Loucy (cell line): ENCODE measurements around the gene BRSK2.

Experiments
- H2AFZ ChIP-seq: fragments of 200-600 bp; sonication (generic); 2 replicates; pipeline ENCODE4 v1.6.0; 2016; ENCODE audit warnings: antibody characterized with exemption, mild to moderate bottlenecking, low read length, moderate library complexity
- H3F3A ChIP-seq: fragments of 200-600 bp; 2 replicates; pipeline ENCODE4 v1.6.0; 2016; ENCODE audit warnings: antibody characterized with exemption, low read depth, mild to moderate bottlenecking
- H3K27me3 ChIP-seq: fragments of 200-600 bp; sonication (generic); 2 replicates; pipeline ENCODE4 v1.6.1; 2014; ENCODE audit warnings: low read length, mild to moderate bottlenecking; ENCODE audit not compliant: insufficient read depth, poor library complexity, severe bottlenecking
- H3K36me3 ChIP-seq: fragments of 200-600 bp; sonication (generic); 2 replicates; pipeline ENCODE4 v1.6.1; 2016; ENCODE audit warnings: low read length; ENCODE audit not compliant: insufficient read depth
- H3K4me1 ChIP-seq: fragments of 200-600 bp; sonication (generic); 2 replicates; pipeline ENCODE4 v1.5.1; 2014; ENCODE audit warnings: low read length, mild to moderate bottlenecking; ENCODE audit not compliant: insufficient read depth, poor library complexity, severe bottlenecking
- H3K4me2 ChIP-seq: fragments of 200-600 bp; sonication (generic); 2 replicates; pipeline ENCODE4 v1.6.0; 2014; ENCODE audit warnings: antibody characterized with exemption, low read length, low read depth, mild to moderate bottlenecking; ENCODE audit not compliant: poor library complexity, severe bottlenecking
- H3K4me3 ChIP-seq: fragments of 200-600 bp; sonication (generic); 2 replicates; pipeline ENCODE4 v1.5.1; 2014; ENCODE audit warnings: low read length, mild to moderate bottlenecking, mixed read lengths; ENCODE audit not compliant: poor library complexity, severe bottlenecking
- H3K79me2 ChIP-seq: fragments of 200-600 bp; sonication (generic); 2 replicates; pipeline ENCODE4 v1.6.1; 2014; ENCODE audit warnings: low read length; ENCODE audit not compliant: insufficient read depth
- H3K9ac ChIP-seq: fragments of 200-600 bp; sonication (generic); 2 replicates; pipeline ENCODE4 v1.6.0; 2014; ENCODE audit warnings: mild to moderate bottlenecking, low read depth, low read length, moderate library complexity; ENCODE audit not compliant: poor library complexity, severe bottlenecking
- H3K9me2 ChIP-seq: fragments of 200-600 bp; sonication (generic); replicated peaks from 2 replicates; pipeline ENCODE4 v1.6.1; 2016; ENCODE audit warnings: low read depth, low read length, mixed read lengths
- H3K9me3 ChIP-seq: fragments of 200-600 bp; sonication (generic); 2 replicates; pipeline ENCODE4 v1.6.1; 2014; ENCODE audit warnings: mild to moderate bottlenecking, antibody characterized with exemption, low read length, low read depth; ENCODE audit not compliant: insufficient read depth
- H4K20me1 ChIP-seq: fragments of 200-600 bp; sonication (generic); 2 replicates; pipeline ENCODE4 v1.6.0; 2014; ENCODE audit warnings: antibody characterized with exemption, low read length, mild to moderate bottlenecking; ENCODE audit not compliant: insufficient read depth, poor library complexity, severe bottlenecking
- EZH2phosphoT487 ChIP-seq: fragments of 200-600 bp; IDR thresholded peaks from 2 replicates; pipeline ENCODE4 v1.6.1; 2018; ENCODE audit warnings: antibody characterized with exemption, mild to moderate bottlenecking, moderate library complexity, borderline replicate concordance
- TF ChIP-seq, protein P1 (sequence below): fragments of 200-600 bp; sonication (generic); conservative IDR thresholded peaks from 2 replicates; pipeline ENCODE4 v1.5.1; 2014; ENCODE audit warnings: mild to moderate bottlenecking, antibody characterized with exemption, low read length

BRSK2 gene

DNA sequence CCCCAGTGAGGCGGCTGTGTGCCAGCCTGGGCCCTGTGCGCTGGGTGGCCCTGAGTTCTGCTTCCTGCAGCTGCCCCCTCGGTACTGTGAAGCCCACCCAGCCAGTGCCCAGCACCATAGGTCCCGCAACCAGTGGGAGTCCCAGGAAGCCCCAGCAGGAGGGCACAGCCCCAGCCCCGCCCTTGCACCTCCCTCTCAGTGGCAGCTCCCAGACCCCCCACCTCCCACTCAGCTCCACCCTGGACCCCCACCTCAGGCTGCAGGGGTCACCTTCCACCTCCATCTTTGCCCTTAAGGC, 66.0 kb downstream of the BRSK2 start:
- TF ChIP-seq EZH2phosphoT487 = no peak
- TF ChIP-seq, protein P1, sequence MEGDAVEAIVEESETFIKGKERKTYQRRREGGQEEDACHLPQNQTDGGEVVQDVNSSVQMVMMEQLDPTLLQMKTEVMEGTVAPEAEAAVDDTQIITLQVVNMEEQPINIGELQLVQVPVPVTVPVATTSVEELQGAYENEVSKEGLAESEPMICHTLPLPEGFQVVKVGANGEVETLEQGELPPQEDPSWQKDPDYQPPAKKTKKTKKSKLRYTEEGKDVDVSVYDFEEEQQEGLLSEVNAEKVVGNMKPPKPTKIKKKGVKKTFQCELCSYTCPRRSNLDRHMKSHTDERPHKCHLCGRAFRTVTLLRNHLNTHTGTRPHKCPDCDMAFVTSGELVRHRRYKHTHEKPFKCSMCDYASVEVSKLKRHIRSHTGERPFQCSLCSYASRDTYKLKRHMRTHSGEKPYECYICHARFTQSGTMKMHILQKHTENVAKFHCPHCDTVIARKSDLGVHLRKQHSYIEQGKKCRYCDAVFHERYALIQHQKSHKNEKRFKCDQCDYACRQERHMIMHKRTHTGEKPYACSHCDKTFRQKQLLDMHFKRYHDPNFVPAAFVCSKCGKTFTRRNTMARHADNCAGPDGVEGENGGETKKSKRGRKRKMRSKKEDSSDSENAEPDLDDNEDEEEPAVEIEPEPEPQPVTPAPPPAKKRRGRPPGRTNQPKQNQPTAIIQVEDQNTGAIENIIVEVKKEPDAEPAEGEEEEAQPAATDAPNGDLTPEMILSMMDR = no peak
- no peaks in the 10 kb centered on the region for H3K27me3 ChIP-seq
- H3K79me2 ChIP-seq = no peaks in the 10 kb centered on the region
- H3F3A ChIP-seq = no peaks in the 10 kb centered on the region
- no peaks in the 10 kb centered on the region for H3K36me3 ChIP-seq
- H3K9me2 ChIP-seq = no peaks in the 10 kb centered on the region
- H3K4me3 ChIP-seq = no peak overlapping the region
- no peaks in the 10 kb centered on the region for H3K4me1 ChIP-seq
- no peaks in the 10 kb centered on the region for H3K9me3 ChIP-seq
- no peaks in the 10 kb centered on the region for H4K20me1 ChIP-seq
- H3K4me2 ChIP-seq = no peak overlapping the region
- no peak overlapping the region for H3K9ac ChIP-seq
- no peak overlapping the region for H2AFZ ChIP-seq

DNA sequence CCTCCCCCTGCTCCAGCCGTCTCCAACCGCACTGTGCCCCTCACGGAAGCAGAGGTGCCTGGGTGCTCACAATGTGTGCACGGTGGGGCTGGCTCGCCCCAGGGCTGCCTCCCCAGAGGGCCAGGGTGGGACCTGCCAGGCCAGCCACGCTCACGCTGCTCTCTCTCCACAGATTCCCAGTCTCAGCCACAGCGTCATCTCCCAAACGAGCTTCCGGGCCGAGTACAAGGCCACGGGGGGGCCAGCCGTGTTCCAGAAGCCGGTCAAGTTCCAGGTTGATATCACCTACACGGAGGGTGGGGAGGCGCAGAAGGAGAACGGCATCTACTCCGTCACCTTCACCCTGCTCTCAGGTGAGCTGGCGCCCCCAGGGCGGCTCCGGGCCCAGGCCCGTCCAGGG, 66.4 kb downstream of the BRSK2 start:
- H3F3A ChIP-seq = no peaks in the 10 kb centered on the region
- no peak overlapping the region for H3K9ac ChIP-seq
- no peaks in the 10 kb centered on the region for H3K4me1 ChIP-seq
- no peak overlapping the region for H3K4me2 ChIP-seq
- no peak overlapping the region for H2AFZ ChIP-seq
- no peaks in the 10 kb centered on the region for H3K9me2 ChIP-seq
- H3K79me2 ChIP-seq = no peaks in the 10 kb centered on the region
- no peaks in the 10 kb centered on the region for H4K20me1 ChIP-seq
- no peak overlapping the region for H3K4me3 ChIP-seq
- TF ChIP-seq EZH2phosphoT487 = no peak
- TF ChIP-seq, protein P1 = no peak
- H3K36me3 ChIP-seq = no peaks in the 10 kb centered on the region
- no peaks in the 10 kb centered on the region for H3K27me3 ChIP-seq
- no peaks in the 10 kb centered on the region for H3K9me3 ChIP-seq

DNA sequence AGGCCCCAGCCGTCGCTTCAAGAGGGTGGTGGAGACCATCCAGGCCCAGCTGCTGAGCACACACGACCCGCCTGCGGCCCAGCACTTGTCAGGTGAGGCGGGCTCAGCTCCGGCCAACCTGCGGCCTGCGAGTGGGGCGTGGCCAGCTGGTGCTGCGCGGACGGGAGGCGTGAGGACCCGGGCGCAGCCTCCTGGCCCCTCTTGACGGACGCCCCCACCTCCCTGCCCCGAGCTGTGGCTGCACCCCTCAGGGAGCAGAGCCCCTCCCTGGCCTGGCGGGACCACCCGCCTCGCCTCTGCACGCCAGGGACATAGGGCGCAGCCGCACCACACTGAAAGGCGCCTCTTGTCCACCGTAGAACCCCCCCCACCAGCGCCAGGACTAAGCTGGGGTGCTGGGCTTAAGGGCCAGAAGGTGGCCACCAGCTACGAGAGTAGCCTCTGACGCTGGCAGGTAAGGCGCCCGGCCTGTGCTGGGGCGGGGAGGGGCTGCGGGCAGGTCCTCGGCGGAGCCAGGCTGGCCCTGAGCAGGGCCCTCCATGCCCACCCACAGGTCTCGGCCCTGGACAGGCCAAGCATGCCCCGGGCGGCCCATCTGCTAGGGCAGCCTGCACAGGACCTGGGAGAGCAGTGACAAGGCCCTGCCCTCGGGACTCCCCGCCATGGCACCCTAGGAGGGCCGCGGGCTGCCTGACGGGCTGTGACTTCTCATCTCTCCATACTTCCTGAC, 67.0 kb downstream of the BRSK2 start:
- no peaks in the 10 kb centered on the region for H3F3A ChIP-seq
- no peaks in the 10 kb centered on the region for H3K9me2 ChIP-seq
- H3K27me3 ChIP-seq = no peaks in the 10 kb centered on the region
- TF ChIP-seq EZH2phosphoT487 = no peak
- TF ChIP-seq, protein P1 = no peak
- no peaks in the 10 kb centered on the region for H3K36me3 ChIP-seq
- no peaks in the 10 kb centered on the region for H3K79me2 ChIP-seq
- H3K4me2 ChIP-seq = no peak overlapping the region
- H2AFZ ChIP-seq = no peak overlapping the region
- H3K9me3 ChIP-seq = no peaks in the 10 kb centered on the region
- H3K4me1 ChIP-seq = no peaks in the 10 kb centered on the region
- H4K20me1 ChIP-seq = no peaks in the 10 kb centered on the region
- no peak overlapping the region for H3K4me3 ChIP-seq
- no peak overlapping the region for H3K9ac ChIP-seq
